CD8-positive, alpha-beta memory T cell (primary cell): Measurements from ENCODE around the gene SCD. TPM values are rescaled to one million over a fixed set of nuclear protein-coding genes. Genes with fewer than 3 reads are reported as not detected.

Experiments used
- CTCF ChIA-PET: fragments of 350-600 bp; sonication (Branson Sonifier 250); formaldehyde crosslinking; loops from one replicate; lab custom pipeline; 2021; ENCODE audit warnings: antibody characterized with exemption; lab: Charles Lee
- POLR2A ChIA-PET: fragments of 350-600 bp; sonication (Branson Sonifier 250); formaldehyde crosslinking; loops from one replicate; lab custom pipeline; 2021; ENCODE audit warnings: antibody characterized with exemption; lab: Charles Lee
- DNase-seq, 5 donors: peaks; one replicate each; pipeline versions ENCODE4 v3.0.0 to v3.0.0-alpha.2; 2020 to 2022; ENCODE audit warnings: mixed read lengths in 1 of 5
- H3K27ac ChIP-seq: one replicate; pipeline ENCODE4 v1.7.0; 2013; ENCODE audit warnings: low read depth, mild to moderate bottlenecking, low read length, moderate library complexity
- H3K27me3 ChIP-seq: 2 replicates; pipeline ENCODE4 v1.7.0; 2013; ENCODE audit warnings: low read length, mild to moderate bottlenecking; ENCODE audit not compliant: insufficient read depth, poor library complexity, severe bottlenecking
- H3K36me3 ChIP-seq: 2 replicates; pipeline ENCODE4 v1.7.0; 2013; ENCODE audit warnings: mild to moderate bottlenecking, low read length, moderate library complexity; ENCODE audit not compliant: insufficient read depth
- H3K4me1 ChIP-seq: 2 replicates; pipeline ENCODE4 v1.7.0; 2013; ENCODE audit warnings: mild to moderate bottlenecking, low read length, moderate library complexity; ENCODE audit not compliant: insufficient read depth
- H3K4me3 ChIP-seq: 2 replicates; pipeline ENCODE4 v1.7.0; 2013; ENCODE audit warnings: mild to moderate bottlenecking, low read length
- H3K9me3 ChIP-seq: 2 replicates; pipeline ENCODE4 v1.7.0; 2013; ENCODE audit warnings: mild to moderate bottlenecking, low read length
- H3K27ac Mint-ChIP-seq, 8 donors: one replicate each; pipeline ENCODE4 v1.8.0; 2020 to 2021; ENCODE audit warnings: mixed read lengths in 8 of 8, mild to moderate bottlenecking in 6 of 8, inconsistent platforms in 3 of 8, moderate library complexity in 3 of 8
- H3K27me3 Mint-ChIP-seq, 2 donors: one replicate each; pipeline ENCODE4 v1.8.0; 2020 to 2021; ENCODE audit warnings: mixed read lengths in 2 of 2, mild to moderate bottlenecking in 1 of 2, moderate library complexity in 1 of 2
- H3K36me3 Mint-ChIP-seq, 3 donors: one replicate each; pipeline ENCODE4 v1.8.0; 2020 to 2021; ENCODE audit warnings: mixed read lengths in 3 of 3, inconsistent platforms in 1 of 3, mild to moderate bottlenecking in 1 of 3
- H3K4me1 Mint-ChIP-seq, 3 donors: one replicate each; pipeline ENCODE4 v1.8.0; 2020 to 2021; ENCODE audit warnings: mixed read lengths in 3 of 3, inconsistent platforms in 1 of 3, mild to moderate bottlenecking in 1 of 3
- H3K4me3 Mint-ChIP-seq, 7 donors: one replicate each; pipeline ENCODE4 v1.8.0; 2020 to 2021; ENCODE audit warnings: mixed read lengths in 7 of 7, mild to moderate bottlenecking in 6 of 7, moderate library complexity in 4 of 7, inconsistent platforms in 2 of 7
- H3K9me3 Mint-ChIP-seq, 5 donors: one replicate each; pipeline ENCODE4 v1.8.0; 2020 to 2022; ENCODE audit warnings: mixed read lengths in 5 of 5, mild to moderate bottlenecking in 3 of 5, moderate library complexity in 2 of 5, inconsistent platforms in 1 of 5
- polyA plus RNA-seq: library from polyadenylated mRNA; unstranded; fragments of 300-500 nt; fragmentation: Illumina TruSeq; gene quantifications from one replicate; pipeline ENCODE4 v1.2.3, GENCODE V29; 2021
- total RNA-seq, 2 experiments: library from RNA; stranded (reverse); gene quantifications; one replicate each; pipeline ENCODE4 v1.2.3, GENCODE V29; 2021

SCD gene
- total and polyA plus RNA-seq, 3 experiments from 2014 or later, result 5.1 to 45.3 (median 43.9) TPM

DNA sequence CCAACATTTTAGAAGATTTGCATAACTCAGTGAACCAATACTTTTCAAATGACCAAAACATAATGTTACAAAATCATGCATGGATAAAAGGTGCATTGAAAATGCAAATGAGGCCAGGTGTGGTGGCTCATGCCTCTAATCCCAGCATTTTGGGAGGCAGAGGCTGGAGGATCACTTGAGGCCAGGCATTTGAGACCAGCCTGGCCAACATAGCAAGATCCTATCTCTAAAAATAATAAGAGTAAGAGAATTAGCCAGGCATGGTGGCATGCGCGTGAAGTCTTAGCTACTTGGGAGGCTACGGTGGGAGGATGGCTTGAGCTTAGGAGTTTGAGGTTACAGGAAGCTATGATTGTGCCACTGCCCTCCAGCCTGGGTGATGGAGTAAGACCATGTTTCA, 33.4 kb downstream of the SCD start:
- no peak overlapping the region for H3K4me3 Mint-ChIP-seq
- no peaks in the 10 kb centered on the region for H3K27me3 Mint-ChIP-seq
- Histone ChIP-seq H3K4me3 (no peak overlapping the region), H3K4me1 (no peaks in the 10 kb centered on the region), H3K36me3 (no peaks in the 10 kb centered on the region), H3K27me3 (no peaks in the 10 kb centered on the region), H3K9me3 (no peaks in the 10 kb centered on the region), H3K27ac (no peak overlapping the region)
- POLR2A ChIA-PET, result no interaction called here
- no peak for DNase-seq
- CTCF ChIA-PET, result interaction anchor here (0.6 kb wide), 1 partner anchor 10 kb away, joined by 4 read pairs; no protein-coding TSS in a partner anchor
- no peaks in the 10 kb centered on the region for H3K9me3 Mint-ChIP-seq
- peaks cover 0 to 7% (median 0%) of the 10 kb centered on the region in 3 donors for H3K4me1 Mint-ChIP-seq
- H3K27ac Mint-ChIP-seq, result no peak overlapping the region
- peaks cover 7 to 21% (median 14%) of the 10 kb centered on the region in 3 donors for H3K36me3 Mint-ChIP-seq

DNA sequence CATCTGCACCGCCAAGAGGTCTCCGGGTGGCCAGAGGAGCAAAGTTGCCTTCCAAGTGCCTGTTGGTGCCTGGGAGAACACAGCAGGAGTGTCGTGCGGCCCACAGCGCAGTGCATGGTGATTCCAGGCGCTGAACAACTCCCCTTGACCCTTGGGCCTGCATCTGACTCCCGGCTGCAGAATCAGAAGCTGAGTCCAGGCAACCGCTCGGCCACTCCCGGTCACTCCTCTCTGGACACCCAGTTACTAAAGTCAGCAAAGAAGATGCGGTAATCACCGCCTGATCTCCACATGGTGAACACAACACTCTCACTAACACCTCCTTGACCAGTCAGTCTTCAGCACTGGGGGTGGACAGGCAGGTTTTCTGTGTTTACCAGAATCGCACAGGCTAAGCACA, 35.5 kb downstream of the SCD start:
- DNase-seq, result no peak
- ChIA-PET CTCF (no interaction called here), POLR2A (no interaction called here)
- Histone ChIP-seq H3K9me3 (no peaks in the 10 kb centered on the region), H3K27ac (no peak overlapping the region), H3K36me3 (no peaks in the 10 kb centered on the region), H3K4me1 (no peaks in the 10 kb centered on the region), H3K27me3 (no peaks in the 10 kb centered on the region), H3K4me3 (no peak overlapping the region)
- peak overlapping the region in 1 of 8 donors; percentile 7 for H3K27ac Mint-ChIP-seq
- H3K4me3 Mint-ChIP-seq, result no peak overlapping the region
- peaks cover 7 to 25% (median 14%) of the 10 kb centered on the region in 3 donors for H3K36me3 Mint-ChIP-seq
- H3K9me3 Mint-ChIP-seq, result no peaks in the 10 kb centered on the region
- H3K4me1 Mint-ChIP-seq, result peaks cover 0 to 7% (median 0%) of the 10 kb centered on the region in 3 donors
- no peaks in the 10 kb centered on the region for H3K27me3 Mint-ChIP-seq

DNA sequence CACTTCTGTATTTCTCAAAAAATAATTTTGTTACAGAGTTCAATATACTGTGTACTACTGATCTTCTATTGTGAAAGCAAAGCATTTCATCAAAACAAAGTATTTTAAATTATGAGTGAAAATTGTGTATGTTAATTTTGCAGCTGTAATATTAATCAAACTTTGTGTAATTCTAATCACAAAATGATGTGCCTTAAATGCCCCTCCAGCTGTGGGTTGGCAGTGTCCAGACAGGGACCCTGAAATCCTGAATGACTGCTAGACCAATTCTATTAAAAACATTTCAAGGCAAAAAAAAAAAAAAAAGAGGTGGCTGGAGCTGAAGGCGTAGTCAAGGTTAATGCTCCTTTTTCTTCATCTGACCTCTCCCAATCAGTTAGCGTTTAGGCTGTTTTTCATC, 36.2 kb downstream of the SCD start:
- H3K27ac ChIP-seq, result no peak overlapping the region
- no peaks in the 10 kb centered on the region for H3K27me3 Mint-ChIP-seq
- H3K4me1 ChIP-seq, result no peaks in the 10 kb centered on the region
- H3K4me3 ChIP-seq, result no peak overlapping the region
- ChIA-PET POLR2A (no interaction called here), CTCF (no interaction called here)
- H3K9me3 ChIP-seq, result no peaks in the 10 kb centered on the region
- H3K4me1 Mint-ChIP-seq, result peaks cover 0 to 2% (median 0%) of the 10 kb centered on the region in 3 donors
- peaks cover 7 to 25% (median 14%) of the 10 kb centered on the region in 3 donors for H3K36me3 Mint-ChIP-seq
- H3K27ac Mint-ChIP-seq, result peak overlapping the region in 1 of 8 donors; percentile 4
- DNase-seq, result no peak
- H3K27me3 ChIP-seq, result no peaks in the 10 kb centered on the region
- H3K4me3 Mint-ChIP-seq, result no peak overlapping the region
- H3K36me3 ChIP-seq, result no peaks in the 10 kb centered on the region
- H3K9me3 Mint-ChIP-seq, result no peaks in the 10 kb centered on the region

DNA sequence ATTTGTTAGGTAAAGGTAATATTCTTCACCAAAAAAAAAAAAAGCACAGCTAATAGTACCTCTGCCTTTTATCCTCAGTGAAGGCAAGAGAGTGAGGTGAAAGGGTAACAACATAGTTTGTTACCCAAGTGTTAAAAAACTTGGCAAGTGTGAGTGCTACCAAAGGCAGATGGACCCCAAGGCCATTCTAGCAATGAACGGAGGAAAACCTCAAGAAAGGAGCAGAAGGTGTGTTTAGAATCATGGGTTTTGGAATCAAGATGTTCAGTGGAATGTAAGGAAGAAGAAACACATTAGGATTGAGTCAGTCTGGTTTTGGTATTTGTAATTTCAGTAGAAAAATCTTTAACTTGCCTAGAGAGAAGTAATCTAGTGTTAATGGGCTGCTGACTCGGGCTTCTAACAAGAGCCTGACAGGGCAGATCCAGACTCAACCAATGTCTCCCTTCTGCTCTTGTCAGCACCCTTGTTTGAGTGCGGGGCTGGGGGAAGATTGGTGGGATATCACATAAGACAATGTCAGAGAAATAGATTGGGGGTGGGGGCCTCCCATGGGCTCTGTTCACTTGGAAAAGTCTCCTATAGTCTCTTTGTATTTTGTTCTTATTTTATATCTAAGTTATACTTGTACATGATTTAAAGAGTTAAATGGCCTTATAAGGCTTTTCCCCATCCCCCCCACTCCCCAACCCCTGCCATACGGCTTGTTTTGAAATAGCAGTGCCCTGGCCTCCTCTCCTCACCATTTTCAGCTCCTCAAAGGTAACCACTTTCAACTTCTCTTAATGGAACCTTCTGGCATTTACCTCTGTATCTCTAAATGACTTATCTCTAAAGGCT, 44.4 kb downstream of the SCD start:
- Histone ChIP-seq H3K9me3 (no peaks in the 10 kb centered on the region), H3K27ac (no peak overlapping the region), H3K27me3 (no peaks in the 10 kb centered on the region), H3K36me3 (no peaks in the 10 kb centered on the region), H3K4me3 (no peak overlapping the region), H3K4me1 (no peaks in the 10 kb centered on the region)
- ChIA-PET CTCF (no interaction called here), POLR2A (no interaction called here)
- Mint-ChIP-seq H3K4me3 (no peak overlapping the region), H3K27me3 (peaks cover 0 to 2% of the 10 kb centered on the region in 2 donors), H3K36me3 (no peaks in the 10 kb centered on the region), H3K4me1 (peaks cover 5 to 9% (median 6%) of the 10 kb centered on the region in 3 donors), H3K27ac (peak overlapping the region in 4 of 8 donors; percentile 3 to 82 (median 38)), H3K9me3 (no peaks in the 10 kb centered on the region)
- no peak for DNase-seq

DNA sequence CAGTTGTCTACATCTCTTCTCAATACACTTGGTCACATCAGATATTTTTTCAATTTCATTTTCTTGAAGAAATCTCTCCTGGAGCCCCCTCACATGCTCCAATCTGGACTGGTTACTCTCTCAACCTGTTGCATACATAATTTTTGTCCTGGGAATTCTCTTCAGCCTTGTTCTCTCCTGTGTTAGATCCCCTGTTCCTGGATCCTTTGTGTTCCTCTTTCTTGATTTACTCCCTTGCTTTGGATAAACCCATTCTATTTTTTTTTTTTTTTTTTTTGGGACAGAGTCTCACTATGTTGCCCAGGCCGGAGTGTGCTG, 45.6 kb downstream of the SCD start:
- Mint-ChIP-seq H3K4me3 (no peak overlapping the region), H3K27me3 (peaks cover 0 to 2% of the 10 kb centered on the region in 2 donors), H3K4me1 (peaks cover 5 to 9% (median 6%) of the 10 kb centered on the region in 3 donors), H3K36me3 (no peaks in the 10 kb centered on the region), H3K9me3 (no peaks in the 10 kb centered on the region), H3K27ac (peak overlapping the region in 1 of 8 donors; percentile 82)
- POLR2A ChIA-PET, result no interaction called here
- no peaks in the 10 kb centered on the region for H3K4me1 ChIP-seq
- DNase-seq, result no peak
- no peak overlapping the region for H3K4me3 ChIP-seq
- no peaks in the 10 kb centered on the region for H3K9me3 ChIP-seq
- no peaks in the 10 kb centered on the region for H3K36me3 ChIP-seq
- CTCF ChIA-PET, result no interaction called here
- H3K27ac ChIP-seq, result no peak overlapping the region
- H3K27me3 ChIP-seq, result no peaks in the 10 kb centered on the region

DNA sequence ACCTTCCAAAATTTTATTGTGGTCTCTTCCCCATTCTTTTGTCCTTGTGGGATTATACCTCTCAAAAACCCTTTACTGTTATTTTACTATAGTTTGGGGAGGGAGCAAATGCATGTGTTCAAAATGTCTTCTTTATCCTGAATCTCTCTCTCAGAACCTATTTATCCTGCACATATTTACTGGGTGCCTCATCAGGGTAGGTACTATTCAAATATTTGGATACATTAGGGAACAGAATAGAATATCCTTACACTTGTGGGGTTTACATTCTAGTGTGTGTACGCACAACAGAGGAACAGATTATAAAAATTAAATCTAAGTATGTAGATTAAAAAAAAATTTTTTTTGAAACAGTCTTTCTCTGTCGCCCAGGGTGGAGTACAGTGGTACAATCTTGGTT, 48.6 kb downstream of the SCD start:
- H3K9me3 ChIP-seq, result no peaks in the 10 kb centered on the region
- ChIA-PET POLR2A (no interaction called here), CTCF (no interaction called here)
- H3K27ac Mint-ChIP-seq, result no peak overlapping the region
- H3K4me1 ChIP-seq, result no peaks in the 10 kb centered on the region
- no peaks in the 10 kb centered on the region for H3K27me3 ChIP-seq
- H3K36me3 ChIP-seq, result no peaks in the 10 kb centered on the region
- H3K27ac ChIP-seq, result no peak overlapping the region
- H3K36me3 Mint-ChIP-seq, result no peaks in the 10 kb centered on the region
- no peaks in the 10 kb centered on the region for H3K9me3 Mint-ChIP-seq
- no peak overlapping the region for H3K4me3 Mint-ChIP-seq
- no peak overlapping the region for H3K4me3 ChIP-seq
- no peaks in the 10 kb centered on the region for H3K27me3 Mint-ChIP-seq
- H3K4me1 Mint-ChIP-seq, result peaks cover 5 to 9% (median 6%) of the 10 kb centered on the region in 3 donors
- no peak for DNase-seq

DNA sequence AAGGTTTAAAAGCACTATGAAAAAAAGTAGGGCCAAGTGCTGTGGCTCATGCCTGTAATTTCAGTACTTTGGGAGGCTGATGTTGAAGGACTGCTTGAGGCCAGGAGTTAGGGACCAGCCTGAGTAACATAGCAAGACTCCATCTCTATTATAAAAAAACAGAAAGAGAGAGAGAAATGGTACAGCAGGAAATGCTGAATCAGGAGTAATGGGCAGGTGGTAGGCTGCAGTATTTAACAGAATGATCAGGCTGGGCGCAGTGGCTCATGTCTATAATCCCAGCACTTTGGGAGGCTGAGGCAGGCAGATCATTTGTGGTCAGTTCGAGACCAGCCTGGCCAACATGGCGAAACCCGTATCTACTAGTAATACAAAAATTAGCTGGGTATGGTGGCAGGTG, 49.6 kb downstream of the SCD start:
- ChIA-PET POLR2A (no interaction called here), CTCF (no interaction called here)
- H3K27ac ChIP-seq, result no peak overlapping the region
- H3K4me1 Mint-ChIP-seq, result peaks cover 5 to 6% (median 5%) of the 10 kb centered on the region in 3 donors
- H3K36me3 ChIP-seq, result no peaks in the 10 kb centered on the region
- peaks cover 0 to under 1% of the 10 kb centered on the region in 2 donors for H3K27me3 Mint-ChIP-seq
- no peak for DNase-seq
- no peaks in the 10 kb centered on the region for H3K36me3 Mint-ChIP-seq
- H3K27me3 ChIP-seq, result no peaks in the 10 kb centered on the region
- no peak overlapping the region for H3K27ac Mint-ChIP-seq
- H3K4me3 Mint-ChIP-seq, result no peak overlapping the region
- H3K4me3 ChIP-seq, result no peak overlapping the region
- H3K4me1 ChIP-seq, result no peaks in the 10 kb centered on the region
- no peaks in the 10 kb centered on the region for H3K9me3 ChIP-seq
- H3K9me3 Mint-ChIP-seq, result no peaks in the 10 kb centered on the region

DNA sequence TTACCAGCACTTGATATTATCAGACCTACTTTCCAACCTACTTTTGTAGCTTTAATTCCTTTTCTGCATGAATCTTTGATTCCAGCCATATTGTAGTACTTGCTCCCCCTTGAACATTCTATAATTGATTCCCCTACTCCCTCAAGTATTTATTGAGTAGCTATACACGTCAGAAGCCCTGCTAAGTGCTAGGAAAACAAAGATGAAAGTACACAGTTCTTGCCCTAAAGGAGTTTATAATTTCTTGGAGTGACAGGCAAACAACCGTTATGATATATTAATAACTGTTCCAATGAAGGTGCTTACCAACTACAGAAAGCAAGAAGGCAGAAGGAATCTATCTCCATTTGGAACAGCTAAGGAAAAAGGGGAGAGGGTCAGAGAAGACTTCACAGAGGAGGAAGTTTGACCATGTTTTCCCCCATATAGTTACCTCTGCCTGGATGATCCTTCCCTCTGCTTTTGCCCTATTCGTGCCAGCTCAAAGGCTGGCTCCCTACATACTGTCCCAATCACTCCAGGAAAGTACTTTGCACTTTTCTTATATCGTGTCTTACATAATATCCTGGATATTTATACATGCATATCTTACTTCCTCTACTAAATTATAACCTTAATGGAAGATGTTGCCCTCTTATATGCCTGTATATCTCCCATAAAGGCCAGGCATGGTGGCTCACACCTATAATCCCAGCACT, 54.7 kb downstream of the SCD start:
- no peak for DNase-seq
- H3K27me3 Mint-ChIP-seq, result peaks cover 2 to 11% of the 10 kb centered on the region in 2 donors
- ChIA-PET CTCF (interaction anchor here (0.7 kb wide), 1 partner anchor 28 kb away, joined by 3 read pairs; no protein-coding TSS in a partner anchor), POLR2A (no interaction called here)
- no peak overlapping the region for H3K4me3 Mint-ChIP-seq
- H3K9me3 Mint-ChIP-seq, result no peaks in the 10 kb centered on the region
- Histone ChIP-seq H3K36me3 (no peaks in the 10 kb centered on the region), H3K27ac (no peak overlapping the region), H3K9me3 (no peaks in the 10 kb centered on the region), H3K27me3 (no peaks in the 10 kb centered on the region), H3K4me3 (no peak overlapping the region), H3K4me1 (no peaks in the 10 kb centered on the region)
- H3K4me1 Mint-ChIP-seq, result no peaks in the 10 kb centered on the region
- H3K27ac Mint-ChIP-seq, result peak overlapping the region in 3 of 8 donors; percentile 49 to 78 (median 50)
- H3K36me3 Mint-ChIP-seq, result no peaks in the 10 kb centered on the region
